GM12878 (cell line): Measurements from ENCODE around the gene GID4. TPM values are rescaled to one million over a fixed set of nuclear protein-coding genes. Genes with fewer than 3 reads are reported as not detected.

Experiments
- ATAC-seq: fragments of 200-7000 bp; cut with Tn5 transposase; 3 replicates; pipeline ENCODE4 v1.9.1; 2020; ENCODE audit warnings: mild to moderate bottlenecking, moderate library complexity
- BruUV-seq: library from RNA; stranded (reverse); fragments of 400-500 nt; replicated peaks from 2 replicates; lab custom pipeline; 2021; lab: Mats Ljungman, UMichigan
- CTCF ChIA-PET: fragments of 300-600 bp; sonication (Branson Sonifier 250); formaldehyde crosslinking; extraction: SDS; loops from one replicate; lab custom pipeline; 2021; ENCODE audit warnings: inconsistent platforms; lab: Yijun Ruan, JAX
- POLR2A ChIA-PET: fragments of 350-600 bp; formaldehyde crosslinking; extraction: SDS; loops from one replicate; lab custom pipeline; 2021; ENCODE audit warnings: inconsistent platforms; lab: Charles Lee
- RAD21 ChIA-PET: fragments of 300-600 bp; sonication (Branson Sonifier 250); formaldehyde crosslinking; loops from one replicate; lab custom pipeline; 2023; ENCODE audit warnings: antibody characterized with exemption; ENCODE audit not compliant: unreplicated experiment; lab: Charles Lee
- SMC1A ChIA-PET: fragments of 300-600 bp; sonication (Branson Sonifier 250); formaldehyde crosslinking; loops from one replicate; lab custom pipeline; 2023; ENCODE audit not compliant: unreplicated experiment, uncharacterized antibody; lab: Charles Lee
- DNase-seq: peaks from one replicate; pipeline ENCODE4 v3.0.0-alpha.2; 2011; ENCODE audit warnings: low read depth, low spot score
- FAIRE-seq: peaks from 3 replicates; lab custom pipeline; 2011; peaks lifted over from hg19 to GRCh38; lab: Jason Lieb, UNC
- H2AFZ ChIP-seq: 2 replicates; pipeline ENCODE4 v1.6.0; 2011; ENCODE audit warnings: low read depth, low read length, control low read depth; ENCODE audit not compliant: control insufficient read depth
- H3K27ac ChIP-seq: 2 replicates; pipeline ENCODE4 v1.5.1; 2011; ENCODE audit warnings: control low read depth; ENCODE audit not compliant: control insufficient read depth, insufficient read depth
- H3K27me3 ChIP-seq, 2 experiments: replicated peaks in 1 of 2; 2 replicates each; pipeline versions ENCODE4 v1.6.0 to v1.6.1; 2011; ENCODE audit warnings: low read length in 1 of 2; ENCODE audit not compliant: control insufficient read depth in 2 of 2, insufficient read depth in 2 of 2
- H3K36me3 ChIP-seq, 2 experiments: 2 replicates each; pipeline ENCODE4 v1.5.1; 2011; ENCODE audit warnings: low read length in 1 of 2; ENCODE audit not compliant: control insufficient read depth in 2 of 2, insufficient read depth in 2 of 2
- H3K4me1 ChIP-seq: 2 replicates; pipeline ENCODE4 v1.6.1; 2011; ENCODE audit warnings: mild to moderate bottlenecking, low read length, moderate library complexity, mixed read lengths; ENCODE audit not compliant: control insufficient read depth, insufficient read depth
- H3K4me2 ChIP-seq: 2 replicates; pipeline ENCODE4 v1.6.0; 2011; ENCODE audit warnings: control low read depth; ENCODE audit not compliant: control insufficient read depth, insufficient read depth
- H3K4me3 ChIP-seq: fragments of 200-600 bp; sonication (generic); 2 replicates; pipeline ENCODE4 v1.5.1; 2016
- H3K79me2 ChIP-seq: 2 replicates; pipeline ENCODE4 v1.6.0; 2011; ENCODE audit warnings: low read length; ENCODE audit not compliant: control insufficient read depth, insufficient read depth
- H3K9ac ChIP-seq: 2 replicates; pipeline ENCODE4 v1.8.0; 2011; ENCODE audit warnings: low read length, control low read depth, mixed read lengths; ENCODE audit not compliant: control insufficient read depth, insufficient read depth
- H3K9me3 ChIP-seq: replicated peaks from 3 replicates; pipeline ENCODE4 v1.5.1; 2011; ENCODE audit warnings: mild to moderate bottlenecking, low read length; ENCODE audit not compliant: control insufficient read depth, insufficient read depth
- H4K20me1 ChIP-seq: 2 replicates; pipeline ENCODE4 v1.6.0; 2011; ENCODE audit not compliant: control insufficient read depth, insufficient read depth
- E2F8 ChIP-seq: fragments of 450-650 bp; IDR thresholded peaks from 2 replicates; pipeline ENCODE4 v1.6.1; 2018; ENCODE audit warnings: mild to moderate bottlenecking, low read depth, moderate library complexity; ENCODE audit not compliant: partially characterized antibody
- HDGF ChIP-seq: fragments of 450-650 bp; IDR thresholded peaks from 2 replicates; pipeline ENCODE4 v1.6.1; 2016; ENCODE audit warnings: antibody characterized with exemption
- MYC ChIP-seq: IDR thresholded peaks from 2 replicates; pipeline ENCODE4 v1.6.1; 2011; ENCODE audit warnings: mild to moderate bottlenecking, low read length, moderate library complexity, inconsistent platforms; ENCODE audit not compliant: insufficient read depth, insufficient replicate concordance, insufficient read length, severe bottlenecking
- PAX8 ChIP-seq: fragments of 450-650 bp; IDR thresholded peaks from 2 replicates; pipeline ENCODE4 v1.6.1; 2017; ENCODE audit warnings: mild to moderate bottlenecking, moderate library complexity
- RAD51 ChIP-seq: fragments of 450-650 bp; IDR thresholded peaks from 2 replicates; pipeline ENCODE4 v1.6.1; 2016; ENCODE audit warnings: moderate library complexity, mild to moderate bottlenecking, inconsistent platforms
- ZSCAN29 ChIP-seq: fragments of 450-650 bp; IDR thresholded peaks from 2 replicates; pipeline ENCODE4 v1.6.1; 2017; ENCODE audit warnings: mild to moderate bottlenecking, moderate library complexity
- WGBS: methylation state at CpG from one replicate; pipeline ENCODE4 v1.1.6; 2016; ENCODE audit warnings: low lambda C conversion rate; ENCODE audit not compliant: insufficient replicate concordance, insufficient coverage; ENCODE audit errors: missing lambda C conversion rate; 5-methylcytosine and 5-hydroxymethylcytosine counted together
- in situ Hi-C: fragments of 300-500 bp; cut with MboI; formaldehyde crosslinking; loops from 9 replicates; pipeline ENCODE4 v1.14.3; 2018; ENCODE audit warnings: mixed read lengths
- intact Hi-C: fragments of 100-400 bp; cut with micrococcal nuclease; formaldehyde crosslinking; loops from one replicate; pipeline ENCODE4 v1.14.2; 2022; ENCODE audit not compliant: unreplicated experiment
- polyA plus RNA-seq, 11 experiments: library from polyadenylated mRNA; depleted of rRNA in 4 of 11; unstranded in 6 of 11; stranded (reverse) in 5 of 11; fragments of >200 nt; fragmentation: Nextera tagmentation in 4 of 11; fragmentation: Illumina TruSeq in 1 of 11; extraction: Ambion mirVana in 4 of 11; extraction: Trizol in 1 of 11; gene quantifications; 1 replicate in 1 of 11; 2 replicates in 10 of 11; pipeline versions ENCODE4 v1.2.1 to v1.2.3, GENCODE V29; 2011 to 2016; ENCODE audit warnings: inconsistent platforms in 2 of 11, missing spikeins in 2 of 11, low read depth in 1 of 11
- total RNA-seq, 4 experiments: library from RNA; depleted of rRNA in 3 of 4; stranded (reverse); fragments of >200 nt in 3 of 4; fragmentation: Illumina TruSeq in 1 of 4; extraction: Trizol in 1 of 4; gene quantifications; 2 replicates each; pipeline versions ENCODE4 v1.2.1 to v1.2.3, GENCODE V29; 2013 to 2021

The GID4 gene
- total and polyA plus RNA-seq, 10 of the 15 experiments (the other 5 are each of a cell fraction or from before 2014, with no cell fraction given): 0.93 to 7.3 (median 3.6) TPM

- Histone ChIP-seq H3K4me3 (no peak overlapping the region), H4K20me1 (no peaks in the 10 kb centered on the region), H3K27ac (no peak overlapping the region), H3K9me3 (no peaks in the 10 kb centered on the region), H3K79me2 (no peaks in the 10 kb centered on the region), H3K4me1 (no peaks in the 10 kb centered on the region), H2AFZ (no peak overlapping the region), H3K4me2 (no peak overlapping the region), H3K9ac (no peak overlapping the region), H3K27me3 (no peaks in the 10 kb centered on the region), H3K36me3 (peaks cover 11 to 15% of the 10 kb centered on the region in 2 experiments)
- no peak for FAIRE-seq
- TF ChIP-seq ZSCAN29 (no peak), E2F8 (no peak), RAD51 (no peak), HDGF (no peak), MYC (no peak), PAX8 (no peak)
- ChIA-PET POLR2A (no interaction called here), SMC1A (no interaction called here), RAD21 (no interaction called here), CTCF (no interaction called here)
- intact Hi-C loops (no loop called here), in situ Hi-C loops (no loop called here)
- 85% methylated on average over 10 of the region's 10 CpGs for WGBS
- no peak for DNase-seq
- ATAC-seq: no peak
- BruUV-seq: no TSS peak
These were observed 61.4 kb downstream of the GID4 start for GRCh38 chr17:18100616-18101015.
